HUES6 (cell line): ENCODE results near the gene CCL14.
"Not testable (repeated sequence)": the region's sequence is repeated elsewhere in the genome, so short reads cannot be mapped to it uniquely, and the experiment has no call there.

Experiments used
- H3K27ac ChIP-seq: 2 replicates; pipeline ENCODE4 v1.7.0; 2013; ENCODE audit warnings: low read depth, mild to moderate bottlenecking, low read length, inconsistent platforms
- H3K27me3 ChIP-seq: 2 replicates; pipeline ENCODE4 v1.6.1; 2013; ENCODE audit warnings: low read length; ENCODE audit not compliant: control insufficient read depth, insufficient read depth
- H3K36me3 ChIP-seq: 2 replicates; pipeline ENCODE4 v1.6.1; 2013; ENCODE audit warnings: low read length; ENCODE audit not compliant: control insufficient read depth, insufficient read depth
- H3K4me1 ChIP-seq: 2 replicates; pipeline ENCODE4 v1.6.1; 2013; ENCODE audit warnings: low read length; ENCODE audit not compliant: control insufficient read depth, insufficient read depth
- H3K4me3 ChIP-seq: 2 replicates; pipeline ENCODE4 v1.5.1; 2013; ENCODE audit warnings: low read depth, low read length
- H3K9ac ChIP-seq: one replicate; pipeline ENCODE4 v1.6.1; 2013; ENCODE audit warnings: mild to moderate bottlenecking, low read length
- H3K9me3 ChIP-seq: 2 replicates; pipeline ENCODE4 v1.6.1; 2013; ENCODE audit warnings: low read depth, low read length; ENCODE audit not compliant: control insufficient read depth, insufficient read depth

CCL14 gene

GRCh38 chr17:36011201-36011600, 24.7 kb upstream of the CCL14 start:
- Histone ChIP-seq H3K4me3 (no peak overlapping the region), H3K9me3 (peaks cover 40% of the 10 kb centered on the region), H3K36me3 (no peaks in the 10 kb centered on the region), H3K27me3 (peaks cover 3% of the 10 kb centered on the region; the same call in 1 of the 2 replicates), H3K9ac (no peak overlapping the region), H3K27ac (no peak overlapping the region), H3K4me1 (no peaks in the 10 kb centered on the region)

GRCh38 chr17:36008998-36009665, 22.6 kb upstream of the CCL14 start:
- no peak overlapping the region for H3K27ac ChIP-seq
- H3K4me1 ChIP-seq = no peaks in the 10 kb centered on the region
- H3K27me3 ChIP-seq = peaks cover 3% of the 10 kb centered on the region; the same call in 1 of the 2 replicates
- H3K36me3 ChIP-seq = no peaks in the 10 kb centered on the region
- peaks cover 40% of the 10 kb centered on the region for H3K9me3 ChIP-seq
- H3K4me3 ChIP-seq = no peak overlapping the region
- no peak overlapping the region for H3K9ac ChIP-seq

GRCh38 chr17:36004594-36005108, 18.1 kb upstream of the CCL14 start:
- H3K9ac ChIP-seq = no peak overlapping the region
- H3K27me3 ChIP-seq = no peaks in the 10 kb centered on the region
- H3K9me3 ChIP-seq = peaks cover 18% of the 10 kb centered on the region
- no peak overlapping the region for H3K4me3 ChIP-seq
- no peak overlapping the region for H3K27ac ChIP-seq
- H3K36me3 ChIP-seq = no peaks in the 10 kb centered on the region
- no peaks in the 10 kb centered on the region for H3K4me1 ChIP-seq

GRCh38 chr17:36002631-36003030, 16.1 kb upstream of the CCL14 start:
- Histone ChIP-seq H3K27ac (no peak overlapping the region), H3K4me1 (no peaks in the 10 kb centered on the region), H3K9ac (no peak overlapping the region), H3K27me3 (peaks cover 4% of the 10 kb centered on the region; the same call in 1 of the 2 replicates), H3K4me3 (no peak overlapping the region), H3K36me3 (no peaks in the 10 kb centered on the region), H3K9me3 (no peaks in the 10 kb centered on the region)

- Histone ChIP-seq H3K4me1 (no peaks in the 10 kb centered on the region), H3K9me3 (no peaks in the 10 kb centered on the region), H3K36me3 (no peaks in the 10 kb centered on the region), H3K9ac (no peak overlapping the region), H3K27ac (no peak overlapping the region), H3K4me3 (no peak overlapping the region), H3K27me3 (peaks cover 4% of the 10 kb centered on the region; the same call in 1 of the 2 replicates)
Measured at GRCh38 chr17:36001862-36002603, 15.5 kb upstream of the CCL14 start.

- Histone ChIP-seq H3K27me3 (peaks cover 4% of the 10 kb centered on the region; the same call in 1 of the 2 replicates), H3K4me1 (no peaks in the 10 kb centered on the region), H3K36me3 (no peaks in the 10 kb centered on the region), H3K9me3 (no peaks in the 10 kb centered on the region), H3K4me3 (no peak within 1 kb of the TSS), H3K27ac (no peak within 1 kb of the TSS), H3K9ac (no peak within 1 kb of the TSS)
Measured at GRCh38 chr17:36001110-36001771, 14.7 kb upstream of the CCL14 start, which contains the start of gene CCL15. TSS of gene CCL15 (minus strand) at chr17:36001553. CDS start at chr17:36001492, 61 bp downstream.

- Histone ChIP-seq H3K4me1 (no peaks in the 10 kb centered on the region), H3K36me3 (no peaks in the 10 kb centered on the region), H3K9ac (no peak overlapping the region), H3K4me3 (no peak overlapping the region), H3K27me3 (peaks cover 4% of the 10 kb centered on the region; the same call in 1 of the 2 replicates), H3K27ac (no peak overlapping the region), H3K9me3 (no peaks in the 10 kb centered on the region)
Measured at GRCh38 chr17:36000732-36001109, 14.2 kb upstream of the CCL14 start.

GRCh38 chr17:35998756-35999155, 12.2 kb upstream of the CCL14 start:
- Histone ChIP-seq H3K9ac (no peak overlapping the region), H3K9me3 (no peaks in the 10 kb centered on the region), H3K36me3 (no peaks in the 10 kb centered on the region), H3K4me1 (no peaks in the 10 kb centered on the region), H3K27ac (no peak overlapping the region), H3K4me3 (no peak overlapping the region), H3K27me3 (peaks cover 4% of the 10 kb centered on the region; the same call in 1 of the 2 replicates)

- peaks cover 4% of the 10 kb centered on the region; the same call in 1 of the 2 replicates for H3K27me3 ChIP-seq
- no peak overlapping the region for H3K4me3 ChIP-seq
Measured at GRCh38 chr17:35998018-35998545, 11.6 kb upstream of the CCL14 start.

GRCh38 chr17:35995346-35995745, 8.8 kb upstream of the CCL14 start:
- H3K9ac ChIP-seq, H3K4me3 ChIP-seq, H3K36me3 ChIP-seq, H3K27me3 ChIP-seq, H3K4me1 ChIP-seq, H3K9me3 ChIP-seq, H3K27ac ChIP-seq: not testable (repeated sequence)

More at GRCh38 chr17:35998018-35998545, 11.6 kb upstream of the CCL14 start:
- Histone ChIP-seq H3K4me1 (no peaks in the 10 kb centered on the region), H3K36me3 (no peaks in the 10 kb centered on the region), H3K9me3 (no peaks in the 10 kb centered on the region), H3K9ac (no peak overlapping the region), H3K27ac (no peak overlapping the region)
